ENCODE measurements around the gene IQCK. TPM values are rescaled to one million over a fixed set of nuclear protein-coding genes. Genes with fewer than 3 reads are reported as not detected.
A peak's percentile ranks its signal among the peaks of the same experiment; 100 is the strongest.

IQCK gene
- total RNA-seq, 4 donors from 2014 or later: 49.7 to 103 (median 94.2) TPM

- intact Hi-C loops (cut with DNase I): loop anchor here (5.0 kb wide), 1 partner anchor 167 kb away; the partner anchor contains the start of genes IQCK and KNOP1
- no peaks in the 10 kb centered on the region for H3K36me3 ChIP-seq
- H3K27me3 ChIP-seq: no peaks in the 10 kb centered on the region
- peak overlapping the region; percentile 36 to 76 (median 37) for H3K4me3 ChIP-seq (replicated peaks in 1 of 3)
- TF ChIP-seq CTCF (IDR thresholded peaks at IDR 0.05) (no peak), POLR2A (IDR thresholded peaks at IDR 0.05) (no peak)
- H3K9me3 ChIP-seq: no peaks in the 10 kb centered on the region
- 0 to 3% methylated on average over 4 to 6 of the region's 24 CpGs for WGBS, 2 donors
- peak overlapping the region in 2 of 3 donors; percentile 62 to 71 for H3K27ac ChIP-seq
- peaks cover 12 to 15% of the 10 kb centered on the region in 2 donors for H3K4me1 ChIP-seq
- DNase-seq: peak; percentile 56
Observed at GRCh38 chr16:19883966-19884485, 166.0 kb downstream of the IQCK start.

DNA sequence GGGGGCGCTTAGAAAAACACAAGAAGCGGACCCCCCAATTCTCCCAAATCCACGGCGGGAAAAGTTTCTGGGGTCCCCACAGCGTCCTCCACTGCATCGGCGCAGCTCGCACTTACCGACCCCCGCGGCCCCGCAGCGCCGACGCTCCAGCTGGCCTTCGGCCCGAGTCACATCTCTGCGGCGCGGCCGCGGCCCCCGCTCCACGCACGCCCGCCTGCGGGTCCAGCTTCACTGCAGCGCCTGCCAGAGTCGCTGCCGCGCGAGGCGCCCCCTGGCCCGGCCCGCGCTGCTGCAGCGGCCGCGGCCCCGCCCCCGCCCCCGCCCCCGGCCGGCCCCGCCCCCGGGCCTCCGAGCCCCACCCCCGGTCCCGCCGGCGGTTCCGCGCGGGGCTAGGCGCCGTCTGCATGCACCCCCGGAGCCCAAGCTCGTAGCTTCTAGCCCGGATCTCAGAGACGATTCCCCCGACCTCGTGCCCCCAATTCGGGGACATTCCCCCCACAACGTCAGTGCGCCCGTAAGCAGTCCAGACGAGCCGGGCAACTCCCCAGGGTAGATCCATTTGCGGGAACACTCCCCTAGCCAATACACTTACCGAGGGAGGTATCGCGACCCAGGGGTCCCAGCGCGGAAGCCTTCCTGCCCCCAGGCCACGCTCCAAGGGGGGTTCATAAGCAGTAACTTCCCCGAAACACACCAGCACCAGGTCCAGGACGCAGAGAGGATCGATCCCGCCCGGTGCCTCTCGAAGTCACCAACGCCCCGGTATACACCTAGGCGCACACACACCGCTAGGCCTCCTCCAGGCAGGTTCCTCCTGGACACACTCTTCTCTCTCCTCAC is 166.8 kb downstream of the IQCK start, which contains the start of gene GPRC5B:
GPRC5B (minus strand) TSS at position 238 of the 840 bp plus-strand sequence. CDS start 12,003 bp downstream, outside the sequence.
- Histone ChIP-seq H3K4me1 (peaks cover 12 to 15% of the 10 kb centered on the region in 2 donors), H3K27ac (peak within 1 kb of the TSS; percentile 27 to 71 (median 62)), H3K4me3 (replicated peaks in 1 of 3) (peak within 1 kb of the TSS; percentile 37 to 76 (median 49)), H3K27me3 (no peaks in the 10 kb centered on the region), H3K36me3 (no peaks in the 10 kb centered on the region), H3K9me3 (no peaks in the 10 kb centered on the region)
- intact Hi-C loops (cut with DNase I): loop anchor here (5.0 kb wide), 1 partner anchor 168 kb away; the partner anchor contains the start of genes IQCK and KNOP1
- DNase-seq: peak; percentile 46 to 53
- 0 to 2% methylated on average over 17 to 37 of the region's 85 CpGs for WGBS, 2 donors
- peak in 2 of 6 experiments; percentile 16 to 35 for TF ChIP-seq CTCF (IDR thresholded peaks at IDR 0.05)
- peak in 1 of 2 donors; percentile 54 for TF ChIP-seq POLR2A (IDR thresholded peaks at IDR 0.05)

GRCh38 chr16:19885451-19886072 is 167.5 kb downstream of the IQCK start:
- Histone ChIP-seq H3K4me3 (replicated peaks in 1 of 3) (peak overlapping the region in 1 of 3 donors; percentile 76), H3K27me3 (no peaks in the 10 kb centered on the region), H3K27ac (no peak overlapping the region), H3K36me3 (no peaks in the 10 kb centered on the region), H3K9me3 (no peaks in the 10 kb centered on the region), H3K4me1 (peaks cover 12 to 15% of the 10 kb centered on the region in 2 donors)
- peak in 1 of 2 donors; percentile 26 for DNase-seq
- intact Hi-C loops (cut with DNase I): loop anchor here (2.0 kb wide), 1 partner anchor 285 kb away; no protein-coding TSS in a partner anchor
- TF ChIP-seq POLR2A (IDR thresholded peaks at IDR 0.05): no peak
- TF ChIP-seq CTCF (IDR thresholded peaks at IDR 0.05): no peak
- WGBS, 2 donors: 24 to 34% methylated on average over 21 to 29 of the region's 41 CpGs

DNA sequence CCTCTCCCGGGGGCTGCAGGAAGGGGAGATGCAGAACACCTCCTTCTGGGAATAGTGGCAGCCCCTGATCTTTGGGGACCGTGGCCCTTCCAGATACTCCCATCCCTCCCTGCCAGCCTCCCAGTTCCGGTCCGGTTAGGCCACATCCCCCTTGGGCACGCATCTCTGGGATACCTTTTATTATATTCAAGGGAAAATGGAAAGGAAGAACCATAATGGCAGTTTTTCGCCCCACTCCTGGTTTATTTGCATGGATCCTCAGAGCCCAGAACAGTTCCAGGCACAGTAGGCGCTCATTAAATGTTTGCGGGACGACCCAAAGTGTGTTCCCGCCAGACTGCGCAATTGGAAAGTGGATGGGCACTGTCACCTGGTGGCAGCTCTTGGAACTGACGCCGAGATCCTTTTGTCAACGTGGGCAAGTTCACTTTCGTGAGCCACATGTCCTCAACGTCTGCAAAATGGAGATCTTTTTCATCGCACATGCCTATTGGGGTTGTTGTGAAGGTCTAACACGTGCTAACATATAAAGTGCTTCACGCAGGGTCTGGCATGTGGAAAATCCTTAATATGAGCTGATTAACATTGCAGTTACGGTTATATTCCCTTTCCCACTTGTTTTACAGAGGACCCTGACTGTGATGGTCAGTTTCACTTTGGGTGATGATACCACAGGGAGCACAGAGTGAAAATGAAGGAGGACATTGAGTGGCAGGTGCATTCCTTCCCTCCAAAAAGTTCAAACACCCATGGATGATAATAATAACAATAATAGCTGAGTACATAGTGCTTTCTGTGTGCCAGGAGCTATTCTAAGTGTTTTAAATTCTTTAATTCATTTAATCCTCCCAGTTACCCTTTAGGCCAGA is 168.2 kb downstream of the IQCK start:
- no peak for TF ChIP-seq POLR2A (IDR thresholded peaks at IDR 0.05)
- TF ChIP-seq CTCF (IDR thresholded peaks at IDR 0.05): peak in 5 of 6 experiments; percentile 98 to 100 (median 99)
- peaks cover 12 to 15% of the 10 kb centered on the region in 2 donors for H3K4me1 ChIP-seq
- no peaks in the 10 kb centered on the region for H3K27me3 ChIP-seq
- intact Hi-C loops (cut with DNase I): loop anchor here (2.0 kb wide), 1 partner anchor 286 kb away; no protein-coding TSS in a partner anchor
- no peaks in the 10 kb centered on the region for H3K36me3 ChIP-seq
- H3K9me3 ChIP-seq: no peaks in the 10 kb centered on the region
- no peak overlapping the region for H3K4me3 ChIP-seq (replicated peaks in 1 of 3)
- no peak overlapping the region for H3K27ac ChIP-seq
- peak; percentile 72 to 76 for DNase-seq
- 8% methylated on average over 20 of the region's 20 CpGs for WGBS, 2 donors

Measured in thyroid gland (tissue), 4 donors.